Vagina (tissue), 2 donors: ENCODE data around the gene SLBP.

ENCODE experiments used
- CTCF ChIP-seq, 3 experiments: fragments of 450-650 bp in 2 of 3; fragments of 200-600 bp in 1 of 3; sonication (generic) in 1 of 3; IDR thresholded peaks; one replicate each; pipeline ENCODE4 v1.5.1; 2017 to 2019; ENCODE audit warnings: antibody characterized with exemption in 3 of 3, mild to moderate bottlenecking in 2 of 3, moderate library complexity in 2 of 3
- POLR2A ChIP-seq, 2 donors: fragments of 450-650 bp; IDR thresholded peaks; one replicate each; pipeline ENCODE4 v1.6.1; 2017; ENCODE audit warnings: antibody characterized with exemption in 2 of 2, mild to moderate bottlenecking in 2 of 2, moderate library complexity in 2 of 2
- POLR2AphosphoS5 ChIP-seq, 2 donors: sonication (generic); formaldehyde crosslinking; IDR thresholded peaks; one replicate each; pipeline ENCODE4 v1.9.0; 2017; ENCODE audit warnings: antibody characterized with exemption in 2 of 2, mild to moderate bottlenecking in 2 of 2, low read depth in 1 of 2; ENCODE audit not compliant: insufficient read depth in 1 of 2

- TF ChIP-seq CTCF (IDR thresholded peaks at IDR 0.05) (no peak), POLR2AphosphoS5 (IDR thresholded peaks at IDR 0.05; ENCODE audit: insufficient read depth in 1 of 2, low read depth in 1 of 2) (peak; percentile 54 to 66), POLR2A (IDR thresholded peaks at IDR 0.05) (peak in 1 of 2 donors; percentile 52)
These were observed 9.0 kb upstream of the SLBP start, which contains the start of the genes TACC3 and TMEM129 for GRCh38 chr4:1721003-1721665.
